NCI-H2196 treated with DMSO at 0.1 percent for 48 hours (cell line): Measurements from ENCODE around the gene IL17RB.

ENCODE experiments used
- DNase-seq: peaks from one replicate; lab custom pipeline; 2025; ENCODE audit not compliant: unreplicated experiment; lab: John Stamatoyannopoulos, UW

The IL17RB gene

DNA sequence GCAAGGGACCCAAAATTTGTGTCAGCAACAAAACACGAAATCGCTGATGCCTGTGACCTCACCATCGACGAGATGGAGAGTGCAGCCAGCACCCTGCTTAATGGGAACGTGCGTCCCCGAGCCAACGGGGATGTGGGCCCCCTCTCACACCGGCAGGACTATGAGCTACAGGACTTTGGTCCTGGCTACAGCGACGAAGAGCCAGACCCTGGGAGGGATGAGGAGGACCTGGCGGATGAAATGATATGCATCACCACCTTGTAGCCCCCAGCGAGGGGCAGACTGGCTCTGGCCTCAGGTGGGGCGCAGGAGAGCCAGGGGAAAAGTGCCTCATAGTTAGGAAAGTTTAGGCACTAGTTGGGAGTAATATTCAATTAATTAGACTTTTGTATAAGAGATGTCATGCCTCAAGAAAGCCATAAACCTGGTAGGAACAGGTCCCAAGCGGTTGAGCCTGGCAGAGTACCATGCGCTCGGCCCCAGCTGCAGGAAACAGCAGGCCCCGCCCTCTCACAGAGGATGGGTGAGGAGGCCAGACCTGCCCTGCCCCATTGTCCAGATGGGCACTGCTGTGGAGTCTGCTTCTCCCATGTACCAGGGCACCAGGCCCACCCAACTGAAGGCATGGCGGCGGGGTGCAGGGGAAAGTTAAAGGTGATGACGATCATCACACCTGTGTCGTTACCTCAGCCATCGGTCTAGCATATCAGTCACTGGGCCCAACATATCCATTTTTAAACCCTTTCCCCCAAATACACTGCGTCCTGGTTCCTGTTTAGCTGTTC is 35.0 kb upstream of the IL17RB start:
- no peak for DNase-seq

GRCh38 chr3:53812434-53812833 is 33.9 kb upstream of the IL17RB start:
- DNase-seq = no peak

DNA sequence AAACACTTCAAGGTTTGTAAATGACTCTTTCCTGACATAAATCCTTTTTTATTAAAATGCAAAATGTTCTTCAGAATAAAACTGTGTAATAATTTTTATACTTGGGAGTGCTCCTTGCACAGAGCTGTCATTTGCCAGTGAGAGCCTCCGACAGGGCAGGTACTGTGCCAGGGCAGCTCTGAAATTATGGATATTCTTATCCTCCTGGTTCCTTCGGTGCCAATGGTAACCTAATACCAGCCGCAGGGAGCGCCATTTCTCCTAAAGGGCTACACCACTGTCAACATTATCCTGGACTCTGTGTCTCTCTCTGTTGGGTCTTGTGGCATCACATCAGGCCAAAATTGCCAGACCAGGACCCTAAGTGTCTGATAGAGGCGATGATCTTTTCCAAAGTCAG is 33.1 kb upstream of the IL17RB start:
- no peak for DNase-seq

DNA sequence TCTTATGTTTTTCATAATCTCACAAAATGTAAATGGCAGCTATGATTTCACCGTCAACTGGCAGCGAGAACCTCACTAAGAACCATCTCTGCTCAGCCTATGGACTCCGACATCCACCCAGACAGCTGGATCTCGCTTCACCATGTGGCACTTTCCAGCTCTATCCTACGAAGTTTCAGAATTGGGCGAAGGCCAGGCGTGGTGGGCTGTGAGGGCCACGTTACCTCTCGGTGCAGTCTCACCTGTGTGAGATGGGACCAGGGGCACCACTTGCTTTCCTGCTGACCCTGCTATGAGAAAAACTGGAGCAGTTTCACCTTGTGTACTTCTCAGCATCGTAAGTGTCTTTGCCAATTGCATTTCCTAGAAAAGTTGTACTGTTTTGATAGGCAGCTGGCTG is 32.5 kb upstream of the IL17RB start:
- no peak for DNase-seq

- DNase-seq = no peak
Measured at GRCh38 chr3:53815067-53815466, 31.3 kb upstream of the IL17RB start.

GRCh38 chr3:53815651-53816050 is 30.7 kb upstream of the IL17RB start:
- no peak for DNase-seq

DNA sequence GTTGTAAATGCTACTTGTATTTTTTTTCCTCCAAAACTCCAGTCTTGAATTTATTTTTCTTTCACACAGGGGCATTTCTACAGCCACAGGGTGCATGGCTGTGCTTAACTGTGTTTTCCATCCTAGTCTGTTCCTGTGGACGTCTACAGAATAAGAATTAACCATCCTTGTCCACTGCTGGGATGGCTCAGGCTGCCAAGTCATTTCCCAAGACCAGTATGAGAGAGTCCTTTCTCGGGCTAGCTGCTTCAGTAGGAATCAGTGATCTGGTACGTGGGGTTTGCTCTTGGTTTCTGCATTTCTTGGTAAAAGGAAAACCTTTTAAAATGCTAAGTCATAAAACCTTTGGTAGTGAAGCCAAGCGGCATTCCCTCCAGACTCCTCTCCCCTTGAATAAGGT is 29.9 kb upstream of the IL17RB start:
- DNase-seq = no peak

- no peak for DNase-seq
Measured at GRCh38 chr3:53817211-53817610, 29.2 kb upstream of the IL17RB start.

GRCh38 chr3:53817809-53818208 is 28.6 kb upstream of the IL17RB start:
- DNase-seq = no peak

DNA sequence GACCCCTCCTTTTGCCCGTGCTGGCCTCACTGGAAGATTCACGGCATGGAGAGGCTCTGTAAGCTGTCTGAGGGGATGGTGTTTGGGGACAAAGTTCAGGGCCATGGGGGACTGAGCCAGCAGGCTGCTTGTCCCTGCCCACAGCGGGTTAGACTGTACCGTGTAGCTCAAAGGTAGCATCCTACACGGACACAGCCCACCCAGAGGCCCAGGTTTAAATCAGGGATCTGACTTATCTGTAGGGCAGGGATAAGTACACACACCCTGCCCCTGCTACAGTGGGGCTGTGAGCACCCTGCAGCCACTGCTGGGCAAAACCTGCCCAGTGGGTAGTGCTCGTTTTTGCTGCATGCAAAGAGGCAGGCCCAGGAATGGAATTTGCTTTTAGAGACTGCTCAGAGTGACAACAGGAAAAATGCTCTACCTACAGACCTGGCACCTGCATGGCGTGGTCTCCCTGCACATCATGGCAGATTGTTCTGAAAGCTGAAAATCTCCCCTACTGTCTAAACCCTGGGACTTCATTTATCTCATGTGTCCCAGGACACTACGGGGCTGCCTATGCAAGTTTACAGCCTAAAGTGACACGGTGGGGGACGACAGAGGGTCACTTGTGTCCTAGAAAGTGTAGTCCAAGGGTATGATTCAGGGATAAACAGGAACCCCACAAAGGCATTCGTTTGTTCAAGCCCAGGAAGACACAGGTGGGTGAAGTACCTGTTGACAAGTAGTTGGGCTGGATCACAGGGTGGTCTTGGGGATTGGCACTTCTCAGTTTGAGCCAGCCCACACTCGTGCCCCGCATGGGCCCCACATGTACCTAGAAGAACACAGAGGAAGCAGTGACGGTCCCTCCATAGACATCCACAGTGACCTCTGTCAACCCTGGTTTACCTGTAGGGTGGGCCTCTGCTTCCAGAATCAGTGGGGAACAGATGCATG is 27.9 kb upstream of the IL17RB start:
- DNase-seq = no peak

- DNase-seq = no peak
Measured at GRCh38 chr3:53819163-53819868, 27.1 kb upstream of the IL17RB start.

DNA sequence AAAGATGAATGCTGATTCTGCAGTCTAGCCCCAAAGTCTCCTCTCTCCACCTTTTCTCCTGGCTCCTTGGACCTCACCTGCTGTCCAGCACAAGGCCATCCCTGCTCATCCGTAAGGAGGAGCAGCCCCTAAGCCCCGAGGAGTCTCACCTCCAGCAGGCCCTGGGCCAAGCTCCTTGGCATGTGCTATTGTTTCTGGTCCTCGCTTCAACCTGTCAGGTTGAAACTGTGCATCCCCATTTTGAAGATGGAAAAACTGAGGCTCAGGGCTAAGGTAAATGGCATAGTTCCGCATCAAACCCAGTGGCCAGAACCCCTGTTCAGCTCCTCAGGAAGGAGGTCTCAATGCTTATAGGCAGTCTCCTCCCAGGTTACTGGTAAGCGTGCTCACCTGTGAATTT is 26.3 kb upstream of the IL17RB start:
- DNase-seq = no peak

GRCh38 chr3:53820756-53821580 is 25.4 kb upstream of the IL17RB start:
- no peak for DNase-seq

GRCh38 chr3:53821631-53822121 is 24.7 kb upstream of the IL17RB start:
- DNase-seq = no peak

DNA sequence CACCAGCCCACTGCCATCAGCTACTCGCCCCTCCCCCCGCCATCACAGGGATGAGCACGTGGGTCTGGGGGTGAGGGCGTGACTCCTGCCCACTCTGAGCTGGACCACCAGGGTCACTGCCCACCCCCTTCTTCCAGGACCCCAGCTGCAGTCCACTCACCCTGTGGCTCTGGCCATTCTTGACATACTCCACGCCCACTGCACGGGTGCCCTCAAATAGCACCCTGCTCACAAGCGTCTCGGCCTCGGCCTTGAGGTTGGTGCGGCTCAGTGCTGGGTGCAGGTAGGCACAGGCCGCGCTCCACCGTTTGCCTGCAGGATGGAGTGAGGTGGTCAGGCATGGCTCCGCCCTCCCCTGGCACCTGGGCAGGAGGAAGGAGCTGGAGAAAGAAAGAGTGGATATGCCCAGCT is 24.0 kb upstream of the IL17RB start:
- DNase-seq = no peak

GRCh38 chr3:53823026-53823955 is 23.1 kb upstream of the IL17RB start:
- DNase-seq = no peak

DNA sequence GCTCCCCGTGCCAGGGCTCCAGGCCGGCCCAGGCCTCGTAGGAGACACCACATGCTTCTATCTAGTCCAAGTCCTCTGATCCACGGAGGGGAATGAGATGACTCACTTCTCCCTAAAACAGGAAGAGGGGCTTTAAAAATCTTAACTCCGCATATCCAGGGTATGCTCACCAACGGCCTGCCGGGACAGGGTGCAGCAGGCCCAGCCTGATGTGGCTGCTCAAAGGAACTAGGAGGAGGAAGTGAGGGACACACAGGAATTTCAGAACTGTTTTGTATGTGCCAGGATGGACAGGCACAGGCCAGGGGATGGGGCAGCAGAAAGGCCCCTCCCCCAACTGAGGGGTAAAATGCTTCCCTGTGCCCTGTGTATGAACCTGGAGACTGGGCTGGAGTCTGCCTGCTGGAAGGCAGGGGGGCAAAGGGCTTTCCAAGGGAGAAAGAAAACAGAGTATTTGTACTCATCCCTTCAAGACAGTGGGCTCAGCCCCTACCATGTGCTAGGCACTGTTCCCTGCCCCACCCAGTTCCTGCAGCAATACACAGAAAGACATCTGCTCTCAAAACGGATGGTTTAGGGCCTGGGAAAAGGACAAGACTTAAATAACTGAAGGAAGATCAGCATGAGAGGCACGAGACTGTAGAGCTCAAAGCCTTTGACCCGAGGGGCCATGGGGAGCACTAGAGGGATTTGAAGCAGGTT is 22.3 kb upstream of the IL17RB start:
- no peak for DNase-seq

GRCh38 chr3:53824795-53825194 is 21.6 kb upstream of the IL17RB start:
- no peak for DNase-seq

DNA sequence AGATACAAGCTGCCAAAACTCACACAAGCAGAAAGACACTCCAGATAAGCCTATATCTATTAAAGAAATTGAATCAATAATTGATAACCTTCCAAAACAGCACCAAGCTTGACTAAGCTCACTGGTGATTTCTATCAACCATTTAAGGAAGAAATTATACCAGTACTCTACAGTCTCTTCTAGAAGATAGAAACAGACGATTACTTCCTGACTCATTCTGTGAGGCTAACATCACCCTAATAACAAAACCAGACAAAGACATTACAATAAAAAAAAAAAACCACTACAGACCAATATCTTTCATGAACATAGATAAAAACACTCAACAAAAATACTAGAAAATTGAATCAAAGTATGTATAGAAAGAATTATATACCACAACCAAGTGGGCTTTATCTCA is 20.3 kb upstream of the IL17RB start:
- no peak for DNase-seq
